CMK (cell line): ENCODE data around the gene KCNT2.
"Not testable (repeated sequence)": the region's sequence is repeated elsewhere in the genome, so short reads cannot be mapped to it uniquely, and the experiment has no call there.

Source experiments
- DNase-seq: peaks from one replicate; pipeline ENCODE4 v3.0.0-alpha.2; 2010; ENCODE audit warnings: low read depth

Gene KCNT2

DNA sequence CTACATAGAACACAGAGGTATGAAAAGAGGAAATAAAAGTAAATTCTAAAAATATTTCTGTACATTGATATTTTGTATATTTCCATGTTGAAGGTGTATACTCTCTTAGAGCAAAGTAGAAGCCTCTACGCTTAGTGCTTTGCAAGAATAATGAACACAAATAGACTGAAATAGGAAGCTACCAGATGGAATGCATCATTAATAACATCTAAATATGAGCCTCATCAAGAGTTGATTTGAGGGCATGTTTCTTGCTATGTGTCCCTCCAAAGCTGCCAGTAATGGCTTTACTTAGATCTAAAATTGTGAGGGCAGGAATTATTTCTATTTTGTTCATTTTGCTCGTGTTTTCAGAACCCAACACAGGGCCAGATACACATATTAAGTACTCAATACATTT, 94.4 kb downstream of the KCNT2 start:
- DNase-seq = no peak

DNA sequence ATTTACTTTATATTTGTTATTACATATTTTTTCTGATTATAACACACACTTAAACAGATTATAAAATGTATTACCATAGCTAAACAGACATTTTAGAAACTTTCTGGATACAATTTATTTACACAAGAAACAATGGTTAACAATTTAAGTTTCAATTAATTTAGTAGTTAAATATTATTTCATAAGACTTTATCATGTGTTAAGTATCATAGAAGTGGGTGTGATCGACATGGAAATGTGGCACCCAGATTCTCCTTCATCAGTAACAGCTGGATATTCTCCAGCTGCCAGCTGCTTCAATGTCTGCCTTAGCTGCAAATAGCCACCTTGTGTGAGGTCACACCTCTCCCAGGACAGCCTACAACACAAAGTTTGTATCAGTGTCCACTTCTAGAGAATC, 97.8 kb downstream of the KCNT2 start:
- no peak for DNase-seq

DNA sequence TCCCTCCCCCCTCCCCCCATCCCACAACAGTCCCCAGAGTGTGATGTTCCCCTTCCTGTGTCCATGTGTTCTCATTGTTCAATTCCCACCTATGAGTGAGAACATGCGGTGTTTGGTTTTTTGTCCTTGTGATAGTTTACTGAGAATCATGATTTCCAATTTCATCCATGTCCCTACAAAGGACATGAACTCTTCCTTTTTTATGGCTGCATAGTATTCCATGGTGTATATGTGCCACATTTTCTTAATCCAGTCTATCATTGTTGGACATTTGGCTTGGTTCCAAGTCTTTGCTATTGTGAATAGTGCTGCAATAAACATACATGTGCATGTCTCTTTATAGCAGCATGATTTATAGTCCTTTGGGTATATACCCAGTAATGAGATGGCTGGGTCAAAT, 104.0 kb downstream of the KCNT2 start:
- not testable (repeated sequence) for DNase-seq

DNA sequence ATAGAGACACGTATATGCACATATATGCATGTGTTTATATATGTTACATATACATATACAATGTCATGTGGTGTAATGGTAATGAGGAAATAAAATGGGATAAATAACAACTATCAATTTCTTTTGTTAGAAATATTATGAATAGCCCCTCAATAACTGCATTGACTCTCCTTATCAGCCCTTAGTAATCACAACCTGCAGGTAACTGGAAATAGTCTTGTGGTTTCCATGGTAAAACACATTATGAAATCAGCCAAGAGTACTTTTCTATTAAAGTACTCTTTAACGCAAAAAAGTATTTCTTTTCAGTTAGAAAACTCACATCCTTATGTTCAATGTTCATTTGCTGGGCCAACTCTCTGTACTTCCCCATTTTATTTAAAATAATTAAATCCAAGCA, 105.8 kb downstream of the KCNT2 start:
- DNase-seq = no peak

DNA sequence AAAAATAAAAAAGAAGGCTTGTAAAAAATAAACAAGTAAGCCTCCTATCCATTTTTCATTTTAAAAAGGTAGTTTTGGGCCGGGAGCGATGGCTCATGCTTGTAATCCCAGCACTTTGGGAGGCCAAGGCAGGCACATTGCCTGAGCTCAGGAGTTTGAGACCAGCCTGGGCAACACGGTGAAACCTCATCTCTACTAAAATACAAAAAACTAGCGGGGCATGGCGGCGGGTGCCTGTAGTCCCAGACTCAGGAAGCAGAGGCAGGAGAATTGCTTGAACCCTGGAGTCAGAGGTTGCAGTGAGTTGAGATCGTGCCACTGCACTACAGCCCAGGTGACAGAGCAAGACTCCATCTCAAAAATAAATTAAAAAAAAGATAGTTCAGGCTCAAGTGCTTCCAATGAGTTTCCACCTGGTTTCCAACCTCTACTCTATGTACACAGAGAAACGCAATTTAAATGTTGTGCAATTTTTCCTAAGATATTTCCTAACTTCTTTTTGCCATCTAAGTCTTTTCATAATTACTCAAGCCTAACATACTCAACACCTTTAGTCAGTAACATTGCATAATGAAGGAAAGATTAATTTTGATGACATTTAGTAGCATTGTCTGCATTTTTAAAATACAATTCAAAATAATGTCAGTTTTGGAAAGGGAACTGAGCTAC, 106.3 kb downstream of the KCNT2 start:
- DNase-seq = no peak

DNA sequence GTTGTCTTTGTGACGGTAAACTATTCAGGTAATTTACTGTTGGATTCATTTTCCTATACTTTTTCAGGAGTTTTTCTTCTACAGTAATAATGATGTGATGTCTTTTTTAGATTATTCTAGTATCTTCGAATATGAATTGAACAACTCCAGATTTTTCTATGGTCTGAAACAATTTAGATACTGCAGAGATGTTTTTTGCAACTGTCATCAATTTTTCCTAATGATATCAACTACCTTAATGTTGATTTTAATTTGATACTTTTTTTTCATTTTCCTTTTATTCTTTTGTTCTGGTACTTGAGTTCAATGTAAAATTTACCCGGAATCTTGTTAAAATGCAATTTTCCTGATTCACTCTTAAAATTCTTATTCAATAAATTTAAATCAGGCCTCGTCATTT, 110.4 kb downstream of the KCNT2 start:
- DNase-seq = no peak

DNA sequence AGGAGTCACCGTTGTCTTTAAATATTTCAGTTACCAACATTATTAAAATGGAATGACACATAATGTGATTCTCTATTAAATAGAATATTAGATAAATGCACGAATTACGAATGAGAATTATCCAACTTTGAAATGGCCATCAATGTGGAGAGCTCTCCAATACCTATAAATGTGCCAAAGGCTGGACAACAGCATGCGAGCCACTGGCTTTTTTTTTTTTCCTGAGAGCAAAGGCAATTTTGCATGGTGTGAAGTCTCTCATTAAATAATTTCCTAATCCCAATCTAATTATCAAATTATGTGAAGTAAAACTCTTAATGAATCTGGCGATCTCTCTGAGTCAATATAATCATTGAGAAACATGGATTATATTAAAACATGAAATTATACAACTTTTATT, 113.5 kb downstream of the KCNT2 start:
- no peak for DNase-seq

DNA sequence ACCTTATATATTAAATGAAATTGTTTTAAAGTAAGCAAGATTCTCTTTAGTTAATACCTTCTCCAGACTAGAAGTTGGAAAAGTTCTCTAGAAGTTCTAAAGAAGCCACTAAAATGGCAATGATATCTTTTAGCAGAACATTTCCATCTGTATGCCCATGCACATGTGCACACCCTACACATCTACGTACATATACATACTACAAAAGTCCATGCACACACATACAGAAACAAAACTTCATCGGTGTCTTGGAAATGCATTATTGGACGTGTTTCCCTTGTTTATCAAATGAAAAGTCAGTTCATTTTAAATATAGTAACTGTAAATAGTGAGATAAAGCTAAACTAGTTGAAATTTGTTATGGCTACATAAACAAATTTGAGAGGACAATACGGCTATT, 114.4 kb downstream of the KCNT2 start:
- no peak for DNase-seq

DNA sequence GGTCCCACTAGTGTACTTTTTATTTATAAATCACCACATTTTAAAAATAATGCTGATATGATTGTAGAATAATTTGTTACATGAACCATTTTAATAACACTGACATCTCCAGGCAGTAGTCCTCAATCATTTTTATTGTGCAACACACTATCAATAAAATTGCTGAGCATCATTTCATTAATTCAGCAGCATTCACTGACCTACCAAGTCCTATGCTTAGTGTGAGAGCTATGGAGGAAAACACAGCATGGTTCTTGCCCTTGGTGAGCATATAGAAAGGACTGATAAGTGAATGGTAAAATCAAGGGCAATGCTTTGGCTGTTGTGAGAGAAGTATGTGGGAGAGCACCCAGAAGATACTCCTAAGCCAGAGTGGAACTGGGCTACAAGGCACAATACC, 119.7 kb downstream of the KCNT2 start:
- no peak for DNase-seq

DNA sequence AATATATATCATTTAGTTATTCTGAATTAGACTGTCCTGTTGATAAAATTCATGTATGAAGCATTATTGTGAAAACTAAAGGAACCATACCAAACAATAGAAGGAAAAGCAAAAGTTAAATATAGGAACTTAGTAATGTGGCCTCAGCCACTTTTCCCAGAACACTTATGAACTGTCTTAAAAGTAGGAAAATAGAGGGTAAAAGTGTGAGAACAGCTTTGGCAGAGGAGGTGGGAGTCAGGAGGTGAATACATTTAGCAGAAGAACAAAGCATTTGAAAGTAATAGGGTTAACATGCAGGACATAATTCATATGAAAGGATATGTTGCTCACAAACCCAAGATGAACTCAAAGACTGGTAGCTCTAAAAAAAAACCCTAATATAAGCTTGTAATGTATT, 121.9 kb downstream of the KCNT2 start:
- DNase-seq = no peak

DNA sequence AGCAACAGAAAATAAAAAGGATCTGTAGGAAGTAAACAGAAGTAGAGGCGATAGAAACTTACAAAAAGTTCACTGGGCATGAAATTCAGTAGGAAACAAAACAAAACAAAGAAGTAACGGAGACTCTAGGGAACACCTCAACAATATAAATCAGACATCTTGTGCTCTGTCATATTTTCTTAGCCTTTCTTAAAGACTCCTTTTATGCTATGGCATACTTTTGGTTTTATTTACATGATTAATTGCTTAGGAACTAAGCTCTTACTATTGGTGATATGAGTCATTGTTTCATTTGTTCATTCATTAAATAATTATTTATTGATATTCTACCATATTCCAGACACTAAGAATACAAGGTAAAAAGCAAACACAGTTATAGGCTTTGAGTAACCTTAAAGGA, 126.6 kb downstream of the KCNT2 start:
- DNase-seq = no peak

DNA sequence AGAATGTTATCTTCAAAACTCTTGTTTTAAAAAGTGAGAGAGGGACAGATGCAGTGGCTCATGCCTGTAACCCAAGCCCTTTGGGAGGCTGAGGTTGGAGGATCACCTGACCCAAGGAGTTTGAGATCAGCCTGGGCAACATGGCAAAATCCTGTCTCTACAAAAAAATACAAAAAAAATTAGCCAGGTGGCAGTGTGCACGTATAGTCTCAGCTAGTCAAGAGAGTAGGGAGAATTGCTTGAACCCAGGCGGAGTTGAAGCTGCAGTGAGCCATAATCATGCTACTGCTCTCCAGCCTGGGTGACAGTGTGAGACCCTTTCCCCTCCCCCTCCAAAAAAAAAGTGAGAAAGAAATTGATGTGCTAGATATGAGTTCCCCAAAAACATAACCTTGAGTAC, 131.0 kb downstream of the KCNT2 start:
- DNase-seq = no peak

DNA sequence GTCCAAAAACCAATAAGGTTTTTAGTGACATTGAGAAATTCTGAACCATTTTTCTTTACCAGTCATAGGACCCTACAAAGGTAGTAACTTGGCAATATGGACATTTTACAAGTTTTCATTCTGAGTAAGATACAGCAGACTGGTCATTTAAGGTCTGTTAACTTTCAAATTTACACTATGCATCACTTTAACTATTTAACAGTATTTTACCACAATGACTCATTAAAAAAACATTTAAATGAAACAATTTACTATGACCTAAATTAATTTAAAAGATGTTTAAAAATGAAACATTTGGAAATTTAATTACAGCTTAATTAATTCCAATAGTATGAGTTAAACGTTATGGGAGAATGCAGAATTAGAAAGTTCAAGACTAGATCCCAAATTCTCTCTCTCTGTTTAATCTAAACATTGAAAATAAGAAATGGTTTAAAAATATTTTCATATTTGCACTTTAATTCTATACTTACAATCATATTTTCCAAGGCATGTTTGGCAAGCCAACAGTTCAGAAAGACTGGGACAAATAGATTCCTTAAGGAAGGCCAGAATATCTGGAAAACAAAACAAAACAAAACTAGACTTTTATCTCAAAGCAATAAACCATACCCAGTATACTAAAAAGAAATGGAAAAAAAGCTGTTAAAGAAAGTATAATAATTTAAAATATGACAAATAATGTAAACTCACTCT, 140.9 kb downstream of the KCNT2 start:
- DNase-seq = no peak

DNA sequence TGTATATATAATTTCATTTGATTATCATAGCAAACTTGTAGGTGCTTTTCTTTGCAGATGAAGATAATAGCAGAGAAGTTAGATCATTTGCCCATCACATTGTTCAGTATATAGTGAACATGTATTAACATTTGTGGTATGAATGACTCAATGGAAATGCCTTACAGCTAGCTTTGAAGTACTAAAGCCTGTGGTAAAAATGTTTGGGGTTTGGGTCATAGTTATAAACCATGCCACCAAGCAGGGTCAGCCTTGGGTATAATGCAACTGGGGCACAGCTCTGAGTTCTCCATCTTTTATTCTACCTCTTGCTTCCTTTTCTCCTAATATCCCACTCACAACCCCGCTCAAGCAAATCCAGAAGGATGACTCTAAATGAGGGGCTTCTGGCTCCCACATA, 141.6 kb downstream of the KCNT2 start:
- DNase-seq = no peak

DNA sequence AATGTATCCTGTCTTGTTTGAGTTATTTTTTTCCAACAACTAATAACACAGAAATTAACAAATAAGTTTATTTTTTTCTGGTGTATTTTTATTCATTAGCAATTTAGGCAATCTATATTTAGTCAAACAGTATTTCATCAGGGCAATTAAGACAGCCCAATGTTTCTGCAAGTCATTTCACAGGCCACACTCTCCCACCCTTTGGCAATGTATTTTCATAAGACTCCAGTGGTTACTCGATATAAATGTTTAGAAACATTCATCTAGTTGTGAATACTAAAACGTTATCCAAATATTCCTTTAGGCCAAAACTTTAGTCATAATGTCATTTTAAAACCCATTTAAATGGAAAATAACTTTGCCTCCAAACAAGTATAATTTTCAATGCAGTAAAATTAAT, 142.1 kb downstream of the KCNT2 start:
- no peak for DNase-seq

DNA sequence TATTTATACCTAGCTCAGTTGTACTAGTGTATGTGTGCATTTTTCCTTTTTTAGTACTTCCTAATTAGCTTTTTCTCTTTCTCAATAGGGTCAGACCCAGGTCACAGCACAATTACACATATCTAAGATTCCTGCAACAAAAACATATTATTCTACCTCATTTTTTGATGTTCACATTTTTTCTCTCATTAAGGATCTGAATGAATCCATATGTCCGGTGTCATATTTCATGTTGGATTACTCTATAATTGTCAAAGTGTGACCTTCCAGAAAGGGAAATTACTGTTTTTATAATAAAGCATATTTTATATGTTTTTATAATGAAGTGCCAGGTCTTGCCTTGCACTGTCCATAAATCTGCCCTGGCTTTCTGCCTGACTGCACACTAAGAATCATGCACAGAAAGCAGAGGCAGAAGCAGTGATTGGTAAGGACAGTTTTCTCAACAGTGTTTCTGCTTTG, 143.7 kb downstream of the KCNT2 start:
- no peak for DNase-seq

DNA sequence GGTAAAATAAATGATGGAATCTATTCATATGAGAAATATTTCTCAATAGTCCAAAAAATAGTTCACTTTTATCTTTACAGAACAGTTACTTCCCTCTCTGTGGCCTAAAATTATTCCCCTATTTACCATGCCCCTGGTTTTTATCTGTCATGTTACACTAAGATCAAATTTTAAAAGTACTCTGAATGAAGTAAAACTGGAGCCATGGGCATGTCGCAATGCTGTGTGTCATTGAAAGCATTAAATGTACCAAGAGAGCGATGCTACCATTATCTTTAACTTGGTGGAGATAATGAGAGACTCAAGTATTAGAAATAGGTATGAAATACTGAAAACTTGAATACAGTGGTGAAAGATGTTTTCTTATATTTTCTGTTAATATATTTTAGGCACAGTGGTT, 146.2 kb downstream of the KCNT2 start:
- DNase-seq = no peak

DNA sequence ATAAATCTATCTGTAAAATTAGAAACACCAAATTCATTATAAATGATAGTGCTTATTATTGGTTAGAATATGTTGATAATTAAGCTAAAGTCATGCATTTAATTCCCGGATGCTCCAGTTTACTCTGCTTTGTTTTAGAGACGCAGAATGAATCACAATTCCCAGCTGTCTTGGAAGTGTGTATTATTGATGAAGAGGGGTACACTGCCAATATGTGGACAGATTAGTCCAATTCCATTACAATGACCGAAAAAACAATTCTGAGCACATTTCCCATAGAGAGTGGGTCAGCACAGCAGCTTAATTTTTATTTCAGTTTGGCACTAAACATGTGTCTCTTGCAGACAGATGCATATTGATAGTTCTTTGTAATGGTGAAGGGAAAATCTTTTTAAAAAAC, 146.7 kb downstream of the KCNT2 start:
- DNase-seq = no peak

DNA sequence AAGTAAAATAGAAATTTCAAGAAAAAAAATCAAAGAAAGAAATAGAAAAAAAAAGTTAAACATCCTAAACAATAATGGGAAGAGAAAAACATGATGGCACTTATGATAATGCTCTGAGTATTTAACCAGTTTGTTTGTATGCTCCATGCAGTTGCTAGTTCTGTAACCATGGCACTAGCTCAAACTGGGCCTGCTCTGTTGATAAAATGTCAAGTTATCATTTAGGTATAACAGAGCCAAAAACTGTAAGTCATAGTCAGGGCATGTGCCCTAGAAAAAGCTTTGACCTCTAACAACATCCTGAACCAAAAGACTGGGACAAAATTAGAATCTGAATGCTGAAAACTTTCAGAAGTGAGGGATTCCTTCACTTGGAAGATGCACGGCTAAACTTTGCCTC, 148.9 kb downstream of the KCNT2 start:
- no peak for DNase-seq

DNA sequence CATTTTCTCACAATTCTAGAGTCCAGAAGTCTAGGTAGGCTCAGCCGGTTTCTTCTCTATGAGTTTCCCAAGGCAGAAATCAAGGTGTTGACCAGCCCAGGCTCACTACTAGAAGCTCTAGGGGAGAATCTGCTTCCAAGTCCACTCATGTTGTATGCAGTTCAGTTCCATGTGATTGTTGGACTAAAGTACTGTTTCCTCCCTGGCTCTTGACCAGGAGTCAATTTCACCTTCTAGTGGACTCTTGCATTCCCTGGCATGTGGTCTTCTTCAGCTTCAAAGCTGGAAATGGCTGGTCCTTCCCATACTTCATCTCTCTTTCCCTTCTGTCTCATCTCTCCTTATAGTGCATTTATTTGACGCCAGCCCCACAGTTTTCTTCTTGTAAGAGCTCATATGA, 153.4 kb downstream of the KCNT2 start:
- no peak for DNase-seq

DNA sequence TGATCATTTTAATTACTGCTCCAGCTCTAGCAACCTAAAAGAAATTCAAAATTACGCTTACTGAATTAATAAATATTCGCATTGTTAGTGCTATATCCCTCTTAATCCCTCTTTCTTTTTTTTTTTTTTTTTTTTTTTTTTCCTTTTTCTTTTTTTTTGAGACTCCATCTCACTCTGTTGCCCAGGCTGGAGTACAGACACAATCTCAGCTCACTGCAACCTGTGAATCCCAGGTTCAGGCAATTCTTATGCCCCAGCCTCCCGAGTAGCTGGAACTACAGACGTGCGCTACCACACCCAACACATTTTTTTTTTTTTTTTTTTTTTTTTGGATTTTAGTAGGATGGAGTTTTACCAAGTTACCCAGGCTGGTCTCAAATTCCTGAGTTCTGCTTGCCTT, 157.1 kb downstream of the KCNT2 start:
- DNase-seq = no peak

DNA sequence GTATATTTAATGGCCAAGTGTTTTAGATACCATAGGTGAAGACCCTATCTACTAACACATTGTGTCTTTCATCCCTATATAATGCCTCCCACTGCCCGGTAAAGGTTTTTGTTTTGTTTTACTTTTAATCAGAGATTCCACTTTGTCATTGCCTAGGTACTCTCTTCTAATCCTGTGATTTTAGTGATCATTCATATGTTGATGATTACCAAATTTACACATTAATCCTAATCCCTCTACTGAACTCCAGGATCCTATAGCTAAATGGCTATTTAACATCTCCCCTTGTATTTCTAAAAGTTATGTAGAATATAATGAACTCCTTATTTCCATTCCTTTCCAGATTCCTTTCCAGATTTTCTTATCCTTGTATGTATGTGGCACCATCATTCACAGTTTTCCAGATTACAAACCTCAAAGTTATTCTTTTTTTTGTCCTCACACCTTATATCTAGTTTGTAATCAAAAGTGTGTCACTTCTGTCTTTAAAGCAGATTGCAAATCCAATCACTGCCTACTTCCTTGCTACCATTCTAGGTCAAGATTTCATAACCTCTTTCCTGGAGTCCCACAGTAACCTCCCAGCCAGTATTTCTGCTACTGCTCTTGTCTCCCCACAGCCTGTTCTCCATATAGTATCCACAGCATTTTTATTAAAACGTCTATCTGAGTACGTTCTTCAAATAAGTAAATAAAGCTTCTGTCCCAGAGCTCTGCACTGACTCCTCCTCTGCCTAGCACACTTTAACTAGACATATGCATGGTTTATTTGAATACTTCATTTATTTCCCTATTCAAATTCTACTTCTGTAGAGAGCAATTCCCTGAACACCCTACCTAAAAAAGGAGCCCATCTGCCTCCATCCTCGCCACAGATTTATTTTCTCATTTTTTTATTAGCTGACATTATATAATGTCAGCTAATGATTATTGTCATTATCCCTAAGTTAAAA, 157.8 kb downstream of the KCNT2 start:
- DNase-seq = no peak

DNA sequence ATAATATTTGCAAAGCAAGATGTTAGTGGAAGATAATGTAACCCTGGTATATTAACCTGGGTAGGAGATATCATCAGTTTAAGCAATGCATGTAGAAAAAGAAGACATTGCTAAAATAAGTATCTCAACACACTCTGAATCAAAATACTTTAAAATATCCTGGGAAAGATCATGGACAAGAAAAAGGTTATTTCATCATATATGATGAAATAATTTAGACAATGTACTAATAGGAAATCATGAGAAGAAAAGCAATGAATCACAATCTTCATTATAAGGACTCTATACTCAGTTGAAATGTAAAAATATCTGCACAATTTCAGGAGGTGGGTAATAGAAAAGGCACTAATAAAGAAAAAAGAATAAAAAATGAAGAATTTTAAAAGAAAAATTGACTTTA, 158.8 kb downstream of the KCNT2 start:
- DNase-seq = no peak
